Spleen (tissue), 11 donors: ENCODE measurements around the gene VAMP8. TPM values are rescaled to one million over a fixed set of nuclear protein-coding genes. Genes with fewer than 3 reads are reported as not detected.
A peak's percentile ranks its signal among the peaks of the same experiment; 100 is the strongest.

Experiments
- DNase-seq: peaks from one replicate; pipeline ENCODE4 v3.0.0-alpha.2; 2020
- H3K27ac ChIP-seq, 8 donors: fragments of 200-600 bp; sonication (generic) in 7 of 8; 1 replicate in 4 of 8; 2 replicates in 4 of 8; pipeline versions ENCODE4 v1.5.0 to v1.8.0; 2016 to 2021; ENCODE audit warnings: inconsistent platforms in 4 of 8, mild to moderate bottlenecking in 4 of 8, moderate library complexity in 1 of 8
- H3K27me3 ChIP-seq, 7 donors: fragments of 200-600 bp; sonication (generic) in 6 of 7; replicated peaks in 1 of 7; 1 replicate in 4 of 7; 2 replicates in 3 of 7; pipeline versions ENCODE4 v1.5.0 to v1.8.0; 2016 to 2021; ENCODE audit warnings: inconsistent platforms in 3 of 7, mild to moderate bottlenecking in 1 of 7
- H3K36me3 ChIP-seq, 6 donors: fragments of 200-600 bp; sonication (generic) in 5 of 6; 1 replicate in 4 of 6; 2 replicates in 2 of 6; pipeline versions ENCODE4 v1.5.0 to v1.8.0; 2016 to 2021; ENCODE audit warnings: inconsistent platforms in 2 of 6
- H3K4me1 ChIP-seq, 6 donors: fragments of 200-600 bp; sonication (generic) in 5 of 6; 1 replicate in 3 of 6; 2 replicates in 3 of 6; pipeline versions ENCODE4 v1.5.0 to v1.8.0; 2016 to 2021; ENCODE audit warnings: inconsistent platforms in 3 of 6
- H3K4me3 ChIP-seq, 8 donors: fragments of 200-600 bp; sonication (generic) in 7 of 8; 1 replicate in 4 of 8; 2 replicates in 4 of 8; pipeline versions ENCODE4 v1.5.0 to v1.8.0; 2016 to 2021; ENCODE audit warnings: inconsistent platforms in 4 of 8, mild to moderate bottlenecking in 4 of 8, moderate library complexity in 2 of 8
- H3K9me3 ChIP-seq, 8 donors: fragments of 200-600 bp; sonication (generic) in 7 of 8; 1 replicate in 4 of 8; 2 replicates in 4 of 8; pipeline versions ENCODE4 v1.5.0 to v1.8.0; 2016 to 2021; ENCODE audit warnings: inconsistent platforms in 4 of 8
- CTCF ChIP-seq, 11 experiments: fragments of 200-600 bp in 7 of 11; fragments of 450-650 bp in 4 of 11; sonication (generic) in 4 of 11; IDR thresholded peaks in 8 of 11; conservative IDR thresholded peaks in 3 of 11; 1 replicate in 7 of 11; 2 replicates in 4 of 11; pipeline versions ENCODE4 v1.4.0 to v1.8.0; 2016 to 2021; ENCODE audit warnings: antibody characterized with exemption in 11 of 11, inconsistent platforms in 4 of 11, mild to moderate bottlenecking in 1 of 11
- POLR2A ChIP-seq, 3 donors: fragments of 450-650 bp; IDR thresholded peaks; one replicate each; pipeline ENCODE4 v1.5.1; 2017; ENCODE audit warnings: antibody characterized with exemption in 3 of 3, mild to moderate bottlenecking in 1 of 3
- POLR2AphosphoS5 ChIP-seq, 3 donors: sonication (generic); formaldehyde crosslinking; IDR thresholded peaks; one replicate each; pipeline ENCODE4 v1.5.1; 2017; ENCODE audit warnings: antibody characterized with exemption in 3 of 3
- WGBS, 5 donors: extraction: QIAGEN DNeasy Blood & Tissue Kit in 3 of 5; methylation state at CpG; one replicate each; pipeline versions ENCODE4 v1.1.5 to v1.1.7; 2013 to 2018; 5-methylcytosine and 5-hydroxymethylcytosine counted together
- intact Hi-C: fragments of 100-400 bp; cut with DNase I; formaldehyde crosslinking; loops from one replicate; pipeline ENCODE4 v1.15.0; 2023; ENCODE audit warnings: low total_unique reads
- polyA plus RNA-seq, 3 donors: library from polyadenylated mRNA; stranded (reverse); fragments of 200-250 nt; gene quantifications; one replicate each; pipeline ENCODE4 v1.2.1, GENCODE V29; 2013
- total RNA-seq, 7 donors: library from RNA; depleted of rRNA in 3 of 7; stranded (reverse); fragments of >200 nt in 3 of 7; fragmentation: NEBNext Ultra II Directional in 4 of 7; extraction: Animal tissue kit (Norgen Biotek cat#: 25700) in 4 of 7; gene quantifications; one replicate each; pipeline versions ENCODE4 v1.1.0 to v1.2.1, GENCODE V29; 2016 to 2021
- donor health status: healthy with polysubstance abuse.
- donor health status: DM: no; HTN: no; CAD: no; lungs with moderate emphysema.
- donor health status: DM: no; HTN: no; CAD: no.
- donor health status: Bipolar disorder and iron deficiency.
- donor health status: healthy.
- donor health status: DM: no; HTN: no; CAD: no.
- donor health status: DM: yes; HTN: yes; CAD: no.

The VAMP8 gene
- total and polyA plus RNA-seq, 10 donors: 119 to 401 (median 152) TPM

GRCh38 chr2:85596486-85597143 lies 19.2 kb downstream of the VAMP8 start:
- TF ChIP-seq POLR2AphosphoS5 (IDR thresholded peaks at IDR 0.05) (no peak), POLR2A (IDR thresholded peaks at IDR 0.05) (no peak), CTCF (IDR thresholded peaks at IDR 0.05 in 8 of 11, conservative IDR thresholded peaks at IDR 0.05 in 3 of 11) (no peak)
- no peak for DNase-seq
- H3K36me3 ChIP-seq: peaks cover 0 to 53% (median 23%) of the 10 kb centered on the region in 6 donors
- H3K27me3 ChIP-seq: no peaks in the 10 kb centered on the region
- 69 to 81% (median 74%) methylated on average over 3 of the region's 3 CpGs for WGBS, 5 donors
- peak overlapping the region; percentile 59 to 86 (median 77) for H3K4me3 ChIP-seq
- H3K27ac ChIP-seq: peak overlapping the region in 6 of 8 donors; percentile 90 to 97 (median 95)
- intact Hi-C loops: no loop called here
- no peaks in the 10 kb centered on the region for H3K9me3 ChIP-seq
- peaks cover 21 to 92% (median 43%) of the 10 kb centered on the region in 6 donors for H3K4me1 ChIP-seq

GRCh38 chr2:85597241-85597640 lies 19.9 kb downstream of the VAMP8 start:
- peaks cover 21 to 92% (median 46%) of the 10 kb centered on the region in 6 donors for H3K4me1 ChIP-seq
- no peak for DNase-seq

GRCh38 chr2:85598594-85599340 lies 21.4 kb downstream of the VAMP8 start:
- Histone ChIP-seq H3K27ac (no peak overlapping the region), H3K4me3 (no peak overlapping the region), H3K9me3 (no peaks in the 10 kb centered on the region), H3K27me3 (no peaks in the 10 kb centered on the region), H3K4me1 (peaks cover 27 to 88% (median 54%) of the 10 kb centered on the region in 6 donors), H3K36me3 (peaks cover 0 to 45% (median 23%) of the 10 kb centered on the region in 6 donors)
- intact Hi-C loops: no loop called here
- no peak for TF ChIP-seq CTCF (IDR thresholded peaks at IDR 0.05 in 8 of 11, conservative IDR thresholded peaks at IDR 0.05 in 3 of 11)
- no peak for TF ChIP-seq POLR2AphosphoS5 (IDR thresholded peaks at IDR 0.05)
- no peak for TF ChIP-seq POLR2A (IDR thresholded peaks at IDR 0.05)
- WGBS, 5 donors: 83 to 87% (median 86%) methylated on average over 14 of the region's 14 CpGs
- no peak for DNase-seq

More at GRCh38 chr2:85597241-85597640, 19.9 kb downstream of the VAMP8 start:
- Histone ChIP-seq H3K9me3 (no peaks in the 10 kb centered on the region), H3K36me3 (peaks cover 0 to 50% (median 23%) of the 10 kb centered on the region in 6 donors), H3K4me3 (no peak overlapping the region), H3K27ac (peak overlapping the region in 1 of 8 donors; percentile 96), H3K27me3 (no peaks in the 10 kb centered on the region)
- 81 to 93% (median 91%) methylated on average over 5 of the region's 5 CpGs for WGBS, 5 donors
- intact Hi-C loops: no loop called here
- TF ChIP-seq CTCF (IDR thresholded peaks at IDR 0.05 in 8 of 11, conservative IDR thresholded peaks at IDR 0.05 in 3 of 11) (no peak), POLR2AphosphoS5 (IDR thresholded peaks at IDR 0.05) (no peak), POLR2A (IDR thresholded peaks at IDR 0.05) (no peak)
